ENCODE measurements around the gene LGI4.

DNA sequence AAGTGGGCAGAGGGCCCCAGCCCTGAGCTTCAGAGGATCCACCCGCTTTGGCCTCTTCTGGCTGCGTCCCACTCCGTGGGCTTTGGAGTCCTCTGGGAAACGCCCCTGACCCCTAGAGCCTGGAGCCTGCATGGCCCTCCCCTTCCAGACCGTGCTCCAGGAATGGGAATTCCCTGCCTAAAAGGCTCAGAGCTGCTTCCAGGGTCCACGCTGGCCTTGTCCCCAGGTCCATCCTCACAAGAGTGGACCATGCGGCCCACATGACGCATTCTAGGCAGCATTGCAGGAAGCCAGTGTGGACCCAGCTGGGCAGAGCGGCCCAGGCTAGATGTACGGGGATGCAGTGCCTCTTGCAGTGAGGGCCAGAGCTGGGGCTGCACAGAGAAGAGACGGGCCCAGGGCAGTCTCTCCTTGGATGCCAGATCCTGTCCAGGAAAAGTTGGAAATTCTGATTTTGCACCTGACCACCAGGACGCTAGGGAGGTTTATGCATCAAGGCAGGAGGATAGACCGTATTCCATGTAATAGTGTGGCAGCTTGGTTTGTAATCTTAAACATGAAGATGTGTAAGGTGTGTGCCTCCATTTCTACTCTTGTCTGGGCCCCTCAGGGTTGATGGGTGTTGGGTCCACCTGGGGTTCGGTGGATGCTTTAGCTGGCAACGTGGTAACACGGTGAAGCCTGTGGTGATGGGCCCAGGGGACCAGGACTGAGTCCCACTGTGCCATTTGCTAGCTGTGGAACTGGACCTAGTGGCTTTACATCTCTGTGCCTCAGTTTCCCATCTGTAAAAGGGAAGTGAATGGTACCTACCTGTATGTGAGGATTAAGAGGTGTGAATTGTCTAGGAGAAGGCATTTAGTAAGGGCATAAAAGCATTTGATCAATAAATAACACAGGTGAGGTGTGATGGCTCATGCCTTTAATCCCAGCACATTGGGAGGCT, 34.0 kb downstream of the LGI4 start:
- no peak for TF ChIP-seq CTCF (conservative IDR thresholded peaks at IDR 0.05; ENCODE audit: low read depth in 2 of 2)
- TF ChIP-seq REST (IDR thresholded peaks at IDR 0.05; ENCODE audit: unreplicated experiment): no peak
- TF ChIP-seq POLR2AphosphoS5 (IDR thresholded peaks at IDR 0.05; ENCODE audit: low read depth): no peak
- TF ChIP-seq EZH2 (IDR thresholded peaks at IDR 0.05; ENCODE audit: low read depth, unreplicated experiment): no peak
- no peak for TF ChIP-seq NANOG (IDR thresholded peaks at IDR 0.05; ENCODE audit: borderline replicate concordance)
- TF ChIP-seq JUNB (IDR thresholded peaks at IDR 0.05; ENCODE audit: unreplicated experiment): no peak
- no peak for TF ChIP-seq CREB1 (CRISPR knock-in tag; IDR thresholded peaks at IDR 0.05; ENCODE audit: low read depth)
- TF ChIP-seq STAT1 (IDR thresholded peaks at IDR 0.05; ENCODE audit: unreplicated experiment): no peak
- TF ChIP-seq EZH2phosphoT487 (IDR thresholded peaks at IDR 0.05; ENCODE audit: unreplicated experiment): no peak
- no peak for TF ChIP-seq ZNF114 (CRISPR knock-in tag; IDR thresholded peaks at IDR 0.05)
- TF ChIP-seq ETS1 (IDR thresholded peaks at IDR 0.05): no peak
- TF ChIP-seq ZNF331 (CRISPR knock-in tag; IDR thresholded peaks at IDR 0.05; ENCODE audit: low read depth): no peak

Measured in GM23338 (cell line).